Measurements from ENCODE around the gene GRB10.
A peak's percentile ranks its signal among the peaks of the same experiment; 100 is the strongest.

GRB10 gene

GRCh38 chr7:50793120-50793946, 10.6 kb upstream of the GRB10 start:
- DNase-seq: peak; percentile 78 to 85
- no peak for TF ChIP-seq POLR2A (IDR thresholded peaks at IDR 0.05; ENCODE audit: low read length)
- TF ChIP-seq GATA1 (IDR thresholded peaks at IDR 0.05; ENCODE audit: low read depth, low read length): no peak

GRCh38 chr7:50792342-50793119, 9.8 kb upstream of the GRB10 start:
- peak; percentile 90 to 91 for DNase-seq
- TF ChIP-seq GATA1 (IDR thresholded peaks at IDR 0.05; ENCODE audit: low read depth, low read length) (no peak), POLR2A (IDR thresholded peaks at IDR 0.05; ENCODE audit: low read length) (peak; percentile 52)

GRCh38 chr7:50791938-50792341, 9.2 kb upstream of the GRB10 start:
- peak; percentile 65 to 71 for DNase-seq

GRCh38 chr7:50791363-50791937, 8.8 kb upstream of the GRB10 start:
- DNase-seq: peak; percentile 50 to 63
- no peak for TF ChIP-seq POLR2A (IDR thresholded peaks at IDR 0.05; ENCODE audit: low read length)
- TF ChIP-seq GATA1 (IDR thresholded peaks at IDR 0.05; ENCODE audit: low read depth, low read length): no peak

More at GRCh38 chr7:50791938-50792341, 9.2 kb upstream of the GRB10 start:
- TF ChIP-seq GATA1 (IDR thresholded peaks at IDR 0.05; ENCODE audit: low read depth, low read length) (no peak), POLR2A (IDR thresholded peaks at IDR 0.05; ENCODE audit: low read length) (no peak)

DNA sequence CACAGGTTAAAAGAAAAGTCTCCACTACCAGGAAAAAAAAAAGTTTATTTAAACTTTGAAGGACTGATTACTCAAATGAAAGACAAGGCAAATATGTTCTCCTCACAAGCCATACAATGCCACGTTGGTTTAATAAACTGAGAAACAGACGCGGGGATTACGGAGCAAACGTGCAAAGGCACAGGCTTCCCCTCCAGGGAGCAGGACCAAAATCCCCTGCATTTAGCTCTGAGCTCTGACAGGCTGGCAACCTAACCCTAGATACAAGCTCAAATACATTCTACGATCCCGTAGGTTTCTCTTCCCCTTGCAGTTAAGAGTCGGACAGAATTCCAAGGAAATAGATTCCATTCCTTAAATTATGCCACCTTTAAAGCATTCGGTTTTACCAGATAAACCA, 7.7 kb upstream of the GRB10 start:
- TF ChIP-seq POLR2A (IDR thresholded peaks at IDR 0.05; ENCODE audit: low read length) (no peak), GATA1 (IDR thresholded peaks at IDR 0.05; ENCODE audit: low read depth, low read length) (no peak)
- DNase-seq: no peak

DNA sequence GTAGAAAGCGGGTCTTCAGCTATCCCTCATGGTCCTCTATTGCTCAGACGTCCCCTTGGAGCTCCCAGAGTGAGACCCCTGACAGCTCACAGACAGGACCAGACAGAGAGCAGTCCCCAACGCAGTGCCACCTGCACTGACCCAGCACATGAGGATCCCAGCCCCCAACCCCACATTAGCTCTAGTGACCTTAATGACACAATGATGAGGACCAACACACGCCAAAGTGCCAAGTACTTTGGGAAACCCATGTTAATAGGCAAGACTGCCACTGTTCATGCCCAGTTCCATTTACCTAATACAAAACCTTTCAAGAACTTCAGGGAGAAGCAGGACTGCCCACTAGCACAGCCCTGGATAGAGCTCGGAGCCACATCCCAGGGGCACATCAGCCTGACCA, 5.7 kb upstream of the GRB10 start:
- DNase-seq: peak; percentile 35 to 38
- TF ChIP-seq GATA1 (IDR thresholded peaks at IDR 0.05; ENCODE audit: low read depth, low read length): no peak
- no peak for TF ChIP-seq POLR2A (IDR thresholded peaks at IDR 0.05; ENCODE audit: low read length)

DNA sequence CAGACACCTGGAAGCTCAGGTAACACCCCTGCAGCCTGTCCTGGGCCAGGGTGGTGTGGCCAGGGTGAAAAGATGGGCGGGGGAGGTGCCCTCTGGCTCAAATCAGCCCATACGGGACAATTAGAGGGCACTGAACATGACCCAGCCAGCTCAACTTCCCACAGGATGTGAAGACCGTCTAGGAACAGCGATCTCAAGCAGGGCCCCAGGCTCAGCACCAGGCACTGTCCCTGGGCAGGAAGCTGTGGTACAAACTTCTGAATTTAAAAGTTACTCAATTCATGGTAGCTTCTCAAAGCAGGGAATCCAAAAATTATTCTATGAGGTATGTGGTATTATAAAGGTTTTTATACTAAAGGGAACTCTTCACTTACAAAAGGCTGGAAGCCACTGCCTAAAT, 5.1 kb upstream of the GRB10 start:
- no peak for TF ChIP-seq GATA1 (IDR thresholded peaks at IDR 0.05; ENCODE audit: low read depth, low read length)
- no peak for TF ChIP-seq POLR2A (IDR thresholded peaks at IDR 0.05; ENCODE audit: low read length)
- no peak for DNase-seq

- no peak for DNase-seq
- TF ChIP-seq POLR2A (IDR thresholded peaks at IDR 0.05; ENCODE audit: low read length): no peak
- TF ChIP-seq GATA1 (IDR thresholded peaks at IDR 0.05; ENCODE audit: low read depth, low read length): no peak
Measured at GRCh38 chr7:50785346-50785745, 2.6 kb upstream of the GRB10 start.

DNA sequence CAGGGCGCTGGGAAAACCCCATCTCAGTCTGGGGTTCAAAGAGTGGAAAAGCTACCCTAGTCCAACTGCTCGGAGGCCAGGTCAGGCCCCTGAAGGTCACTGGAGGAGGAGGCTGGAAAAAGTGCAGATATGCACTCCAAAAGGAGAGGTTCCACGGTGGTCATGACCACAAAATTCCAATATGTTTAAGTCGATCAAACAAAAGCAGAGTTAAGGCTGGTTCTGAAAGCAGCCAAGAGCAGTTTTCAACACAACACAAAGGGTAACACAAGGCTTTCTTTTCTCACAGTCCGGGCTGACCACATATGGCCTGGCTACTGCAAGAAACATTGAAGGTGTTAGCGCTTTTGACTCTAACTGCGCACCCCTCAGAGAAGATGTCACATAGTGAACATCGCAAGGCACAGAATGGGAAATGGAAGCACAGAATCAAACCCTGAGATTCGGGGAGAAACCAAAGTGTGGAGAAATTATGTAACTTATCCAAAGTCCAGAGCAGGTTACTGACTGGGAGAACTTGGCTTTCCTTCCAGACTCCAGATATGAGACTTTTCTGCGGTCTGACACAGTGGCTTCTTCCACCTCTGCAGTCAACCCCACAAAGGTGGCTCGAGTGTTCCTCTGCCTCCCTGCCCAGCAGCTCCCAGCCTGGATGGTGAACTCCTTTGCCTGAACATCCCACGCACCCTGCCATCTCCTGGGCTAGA, 1.3 kb upstream of the GRB10 start:
- TF ChIP-seq POLR2A (IDR thresholded peaks at IDR 0.05; ENCODE audit: low read length) (no peak), GATA1 (IDR thresholded peaks at IDR 0.05; ENCODE audit: low read depth, low read length) (no peak)
- DNase-seq: no peak

DNA sequence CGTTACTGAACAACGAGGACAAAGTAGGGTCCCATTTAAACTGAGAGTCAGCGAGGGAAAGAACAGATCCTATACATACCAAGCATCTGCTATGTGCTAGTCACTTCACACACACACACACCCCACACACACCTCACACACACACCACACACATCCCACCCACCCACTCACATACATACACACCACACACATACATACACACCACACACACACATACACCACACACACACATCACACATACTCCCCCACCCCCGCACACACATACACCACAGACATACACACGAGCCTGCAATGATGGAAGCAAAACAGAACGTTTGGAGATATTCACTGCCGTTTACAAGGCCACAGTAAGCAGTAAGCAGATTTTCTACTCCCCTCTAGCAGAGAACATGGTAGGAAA, 607 bp upstream of the GRB10 start:
- TF ChIP-seq GATA1 (IDR thresholded peaks at IDR 0.05; ENCODE audit: low read depth, low read length) (no peak), POLR2A (IDR thresholded peaks at IDR 0.05; ENCODE audit: low read length) (no peak)
- DNase-seq: no peak

DNA sequence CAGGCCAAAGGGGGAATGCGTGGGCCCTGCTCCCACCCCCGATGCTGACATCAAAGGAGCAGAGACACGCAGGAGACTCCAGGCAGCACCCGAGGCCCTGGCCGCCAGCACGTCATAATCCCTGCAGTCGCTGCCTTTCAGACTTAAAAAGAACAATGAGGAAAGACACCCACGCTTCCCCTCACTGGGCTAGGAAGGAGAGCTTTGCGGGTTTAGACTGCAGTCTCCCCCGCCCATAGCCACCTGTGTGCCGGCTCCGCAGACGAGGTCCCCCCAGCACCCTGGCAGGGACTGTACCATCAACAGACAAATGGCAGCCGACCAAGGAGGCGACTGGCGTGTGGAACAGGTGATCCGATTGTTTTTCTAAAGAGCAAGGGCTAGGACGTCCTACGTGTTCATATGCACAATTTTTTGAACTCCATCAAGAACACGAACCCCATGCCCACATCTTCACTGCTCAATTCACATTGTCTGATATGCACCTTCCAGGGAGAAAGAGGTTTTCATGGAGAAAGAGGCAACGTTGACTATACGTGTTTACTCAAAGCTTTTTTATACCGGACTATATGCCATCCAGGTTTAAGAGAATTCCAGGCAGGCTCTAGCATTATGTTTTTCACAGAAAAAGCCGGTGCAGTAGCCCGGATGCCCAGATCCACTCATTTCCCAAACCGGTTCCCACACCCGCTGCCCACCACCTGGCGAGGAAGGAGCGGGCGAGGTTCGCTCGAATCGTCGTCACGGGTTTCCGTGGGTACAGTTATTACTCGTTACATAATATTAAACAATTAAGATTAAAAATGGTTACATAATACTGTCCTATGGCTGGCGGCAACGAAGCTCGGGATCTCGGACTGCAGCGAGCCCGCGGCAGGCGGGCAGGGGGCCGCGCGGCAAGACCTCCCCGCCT, 1.1 kb downstream of the GRB10 start:
- no peak for TF ChIP-seq POLR2A (IDR thresholded peaks at IDR 0.05; ENCODE audit: low read length)
- TF ChIP-seq GATA1 (IDR thresholded peaks at IDR 0.05; ENCODE audit: low read depth, low read length): no peak
- DNase-seq: no peak

- TF ChIP-seq GATA1 (IDR thresholded peaks at IDR 0.05; ENCODE audit: low read depth, low read length) (no peak), POLR2A (IDR thresholded peaks at IDR 0.05; ENCODE audit: low read length) (no peak)
Measured at GRCh38 chr7:50780436-50780835, 2.3 kb downstream of the GRB10 start.

DNA sequence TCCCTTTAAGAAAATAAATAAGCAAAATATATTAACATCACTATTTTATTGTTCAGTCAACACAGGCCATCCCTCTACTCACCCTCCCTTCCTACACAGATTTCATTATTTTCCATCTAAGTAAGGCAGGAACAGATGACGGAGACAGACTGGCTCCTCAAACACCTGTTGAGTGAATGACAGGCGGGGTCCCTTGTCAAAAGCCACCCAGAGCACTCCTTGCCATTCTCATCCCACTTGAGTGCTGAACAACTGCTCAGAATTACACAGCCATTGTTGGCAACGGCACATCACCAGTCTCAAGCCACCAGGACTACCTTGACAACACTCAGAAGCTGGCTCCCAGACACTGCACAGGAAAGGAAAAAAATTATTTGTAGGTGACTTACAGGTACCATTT, 3.3 kb downstream of the GRB10 start:
- DNase-seq: no peak
- TF ChIP-seq GATA1 (IDR thresholded peaks at IDR 0.05; ENCODE audit: low read depth, low read length): no peak
- no peak for TF ChIP-seq POLR2A (IDR thresholded peaks at IDR 0.05; ENCODE audit: low read length)

More at GRCh38 chr7:50780436-50780835, 2.3 kb downstream of the GRB10 start:
- DNase-seq: no peak

Measured in erythroblast (primary cell).